Measurements from ENCODE around the gene ZSWIM4.

ZSWIM4 gene

DNA sequence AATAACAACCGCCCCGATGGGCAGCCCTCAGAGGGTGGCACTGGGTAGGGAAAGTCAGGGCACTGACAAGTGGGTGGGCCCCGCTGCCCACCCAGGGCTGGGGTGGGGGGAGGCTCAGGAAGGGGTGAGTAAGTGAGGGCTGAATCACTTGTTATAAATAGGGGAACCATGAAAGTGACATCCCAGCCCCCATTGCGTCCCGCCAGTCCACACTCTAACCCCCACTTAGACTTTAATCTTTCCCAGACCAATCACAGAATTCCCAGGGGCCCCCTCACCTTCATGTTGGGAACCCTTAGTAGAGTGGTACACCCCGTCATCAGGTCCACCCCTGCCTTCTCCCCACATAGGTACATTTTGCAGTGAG is 44.7 kb downstream of the ZSWIM4 start:
- Mint-ChIP-seq H3K4me1 (peaks cover 78% of the 10 kb centered on the region), H3K27me3 (no peaks in the 10 kb centered on the region), H3K27ac (peak overlapping the region; percentile 97), H3K4me3 (peak overlapping the region; percentile 93), H3K9me3 (no peaks in the 10 kb centered on the region), H3K36me3 (peaks cover 38% of the 10 kb centered on the region)
- no peak for DNase-seq
- CTCF ChIA-PET = interaction anchor here (1.4 to 2.9 kb wide), 2 partner anchors 22 to 55 kb away, joined by 4 to 14 read pairs; no protein-coding TSS in a partner anchor

DNA sequence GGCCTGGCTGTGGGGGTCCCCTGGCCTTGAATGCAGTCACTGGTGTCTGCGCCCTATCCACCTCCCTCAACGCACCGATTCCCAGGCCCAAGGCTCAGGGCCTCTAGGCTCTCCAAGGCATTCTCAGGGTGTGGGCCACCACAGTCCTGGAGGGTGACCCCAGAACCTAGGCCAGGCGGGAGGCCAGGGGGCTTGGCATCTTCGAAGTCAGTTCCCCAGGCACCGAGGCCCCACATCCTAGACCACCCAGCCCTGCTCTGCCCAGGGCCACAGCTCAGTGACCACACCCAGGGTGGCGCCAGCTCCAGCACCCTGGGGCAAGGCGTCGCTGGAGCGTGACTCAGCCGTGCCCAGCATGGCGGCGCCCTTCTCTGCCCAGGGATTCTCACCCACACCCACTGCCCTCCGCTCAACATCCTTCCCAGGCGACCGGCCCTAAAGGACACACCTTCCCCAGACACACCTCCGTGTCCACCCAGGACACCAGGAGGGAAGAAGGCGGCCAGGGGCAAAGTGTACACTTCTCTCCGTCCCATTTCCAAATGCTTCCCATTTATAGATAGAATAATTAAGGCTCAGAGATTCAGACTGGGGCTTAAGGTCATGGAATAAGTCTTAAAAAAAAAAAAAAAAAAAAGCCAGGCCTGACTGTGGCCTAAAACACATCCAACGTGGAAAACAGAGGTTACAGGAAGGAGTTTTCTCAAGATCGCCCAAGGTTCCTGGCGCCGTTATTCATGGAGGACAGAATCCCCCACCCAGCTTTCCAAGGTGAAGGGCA is 45.3 kb downstream of the ZSWIM4 start:
- Mint-ChIP-seq H3K27me3 (no peaks in the 10 kb centered on the region), H3K4me1 (peaks cover 78% of the 10 kb centered on the region), H3K36me3 (peaks cover 36% of the 10 kb centered on the region), H3K4me3 (peak overlapping the region; percentile 93), H3K27ac (peak overlapping the region; percentile 97), H3K9me3 (no peaks in the 10 kb centered on the region)
- DNase-seq = peak; percentile 45
- CTCF ChIA-PET = interaction anchor here (2.9 kb wide), 1 partner anchor 22 kb away, joined by 14 read pairs; no protein-coding TSS in a partner anchor

DNA sequence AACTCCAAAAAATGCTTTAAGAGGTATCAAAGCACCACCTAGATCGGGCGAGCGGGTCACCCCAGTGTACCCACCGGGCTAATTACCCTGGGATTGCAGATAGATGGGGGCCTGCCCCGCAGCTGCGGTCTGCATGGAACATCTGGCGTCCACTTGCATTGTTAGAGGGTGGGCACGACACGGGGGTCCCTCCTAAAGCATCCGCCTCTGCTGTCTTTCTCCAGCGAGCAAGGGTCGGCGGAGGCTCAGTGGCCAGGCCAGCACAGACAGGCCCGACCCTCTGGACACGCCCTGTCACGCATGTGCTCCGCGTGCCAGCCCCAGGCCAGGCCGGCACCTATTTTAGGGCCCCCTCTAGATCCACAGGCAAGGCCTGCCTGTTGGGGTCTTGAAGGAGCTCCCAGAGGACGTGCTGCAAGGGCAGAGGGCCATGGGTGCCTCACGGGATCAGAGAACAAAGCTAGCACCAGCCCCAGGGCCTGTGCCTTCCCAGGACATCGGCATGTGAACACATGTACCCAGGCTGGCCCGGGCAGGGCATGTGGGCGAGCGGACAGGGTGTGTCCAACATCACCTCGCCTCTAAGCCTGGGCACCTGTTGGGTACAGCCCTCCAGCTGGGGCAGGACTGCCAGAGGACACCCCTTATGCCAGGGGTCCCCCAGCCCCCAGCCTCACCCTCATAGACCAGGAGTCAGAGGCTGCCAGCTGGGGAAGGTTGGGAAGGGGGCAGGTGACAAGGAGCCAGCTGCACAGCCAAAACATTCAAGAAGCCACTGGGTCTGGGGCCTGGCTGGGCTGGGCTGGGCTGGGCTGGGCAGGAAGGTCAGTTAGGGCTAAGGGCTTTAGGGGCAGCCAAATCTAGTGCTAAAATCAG is 46.1 kb downstream of the ZSWIM4 start:
- peak; percentile 43 for DNase-seq
- peaks cover 78% of the 10 kb centered on the region for H3K4me1 Mint-ChIP-seq

DNA sequence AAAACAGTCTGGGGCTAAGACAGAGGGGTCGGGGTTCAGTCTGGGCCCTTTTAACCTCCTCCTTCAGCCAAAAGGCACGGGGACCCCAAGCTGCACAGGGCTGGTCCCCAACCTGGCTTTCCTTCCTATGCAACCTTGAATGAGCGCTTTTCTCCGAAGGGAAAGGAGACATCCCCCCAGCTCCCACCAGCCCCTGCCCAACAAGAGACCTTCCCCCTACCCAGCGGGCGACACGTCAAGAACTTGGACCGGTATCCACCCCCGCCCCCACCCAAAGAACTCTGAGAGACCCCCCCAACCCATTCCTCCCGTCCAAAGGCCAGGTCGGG is 46.7 kb downstream of the ZSWIM4 start:
- Mint-ChIP-seq H3K4me1 (peaks cover 78% of the 10 kb centered on the region), H3K27me3 (no peaks in the 10 kb centered on the region), H3K4me3 (peak overlapping the region; percentile 93), H3K9me3 (no peaks in the 10 kb centered on the region), H3K27ac (peak overlapping the region; percentile 97), H3K36me3 (peaks cover 33% of the 10 kb centered on the region)
- CTCF ChIA-PET = no interaction called here
- peak; percentile 36 for DNase-seq

More for the DNA sequence above, 46.1 kb downstream of the ZSWIM4 start:
- Mint-ChIP-seq H3K4me3 (peak overlapping the region; percentile 93), H3K36me3 (peaks cover 33% of the 10 kb centered on the region), H3K27me3 (no peaks in the 10 kb centered on the region), H3K27ac (peak overlapping the region; percentile 97), H3K9me3 (no peaks in the 10 kb centered on the region)
- CTCF ChIA-PET = interaction anchor here (2.9 kb wide), 1 partner anchor 21 kb away, joined by 14 read pairs; no protein-coding TSS in a partner anchor

- Mint-ChIP-seq H3K4me1 (peaks cover 72% of the 10 kb centered on the region), H3K27ac (peak overlapping the region; percentile 97), H3K4me3 (peak overlapping the region; percentile 93), H3K27me3 (no peaks in the 10 kb centered on the region), H3K9me3 (no peaks in the 10 kb centered on the region), H3K36me3 (peaks cover 29% of the 10 kb centered on the region)
- CTCF ChIA-PET = no interaction called here
- DNase-seq = peak; percentile 79
Measured at GRCh38 chr19:13842291-13843103, 47.3 kb downstream of the ZSWIM4 start.

GRCh38 chr19:13843104-13843921 is 48.1 kb downstream of the ZSWIM4 start:
- peaks cover 70% of the 10 kb centered on the region for H3K4me1 Mint-ChIP-seq
- H3K9me3 Mint-ChIP-seq = no peaks in the 10 kb centered on the region
- CTCF ChIA-PET = no interaction called here
- H3K27me3 Mint-ChIP-seq = no peaks in the 10 kb centered on the region
- DNase-seq = no peak
- peaks cover 29% of the 10 kb centered on the region for H3K36me3 Mint-ChIP-seq
- H3K4me3 Mint-ChIP-seq = peak overlapping the region; percentile 85
- H3K27ac Mint-ChIP-seq = peak overlapping the region; percentile 86

GRCh38 chr19:13844130-13844631 is 48.9 kb downstream of the ZSWIM4 start:
- peak overlapping the region; percentile 63 for H3K4me3 Mint-ChIP-seq
- DNase-seq = no peak
- H3K9me3 Mint-ChIP-seq = no peaks in the 10 kb centered on the region
- CTCF ChIA-PET = no interaction called here
- H3K27me3 Mint-ChIP-seq = peaks cover 4% of the 10 kb centered on the region
- H3K27ac Mint-ChIP-seq = peak overlapping the region; percentile 55
- peaks cover 24% of the 10 kb centered on the region for H3K36me3 Mint-ChIP-seq
- H3K4me1 Mint-ChIP-seq = peaks cover 69% of the 10 kb centered on the region

GRCh38 chr19:13846557-13847406 is 51.5 kb downstream of the ZSWIM4 start:
- peak; percentile 98 for DNase-seq
- peak overlapping the region; percentile 96 for H3K27ac Mint-ChIP-seq
- H3K4me3 Mint-ChIP-seq = peak overlapping the region; percentile 72
- CTCF ChIA-PET = interaction anchor here (0.7 to 2.0 kb wide), 8 partner anchors 9 to 569 kb away, joined by 3 to 17 read pairs (median 4); no protein-coding TSS in a partner anchor
- H3K36me3 Mint-ChIP-seq = peaks cover 3% of the 10 kb centered on the region
- H3K27me3 Mint-ChIP-seq = peaks cover 21% of the 10 kb centered on the region
- H3K4me1 Mint-ChIP-seq = peaks cover 69% of the 10 kb centered on the region
- no peaks in the 10 kb centered on the region for H3K9me3 Mint-ChIP-seq

- Mint-ChIP-seq H3K4me1 (peaks cover 66% of the 10 kb centered on the region), H3K9me3 (no peaks in the 10 kb centered on the region), H3K27ac (peak overlapping the region; percentile 96), H3K36me3 (no peaks in the 10 kb centered on the region), H3K27me3 (peaks cover 21% of the 10 kb centered on the region), H3K4me3 (peak overlapping the region; percentile 72)
- CTCF ChIA-PET = interaction anchor here (0.7 to 2.0 kb wide), 6 partner anchors 8 to 63 kb away, joined by 3 to 17 read pairs (median 4); no protein-coding TSS in a partner anchor
- peak; percentile 89 for DNase-seq
Measured at GRCh38 chr19:13847407-13848339, 52.4 kb downstream of the ZSWIM4 start.

GRCh38 chr19:13848340-13848677 is 53.1 kb downstream of the ZSWIM4 start:
- peaks cover 62% of the 10 kb centered on the region for H3K4me1 Mint-ChIP-seq
- no peaks in the 10 kb centered on the region for H3K9me3 Mint-ChIP-seq
- no peaks in the 10 kb centered on the region for H3K36me3 Mint-ChIP-seq
- DNase-seq = no peak
- H3K27me3 Mint-ChIP-seq = peaks cover 21% of the 10 kb centered on the region
- peak overlapping the region; percentile 23 for H3K4me3 Mint-ChIP-seq
- CTCF ChIA-PET = interaction anchor here (1.2 to 1.5 kb wide), 2 partner anchors 14 to 61 kb away, joined by 4 to 8 read pairs; no protein-coding TSS in a partner anchor
- peak overlapping the region; percentile 28 for H3K27ac Mint-ChIP-seq

GRCh38 chr19:13848798-13849676 is 53.8 kb downstream of the ZSWIM4 start:
- Mint-ChIP-seq H3K4me3 (peak overlapping the region; percentile 3), H3K27me3 (peaks cover 21% of the 10 kb centered on the region), H3K27ac (no peak overlapping the region), H3K36me3 (no peaks in the 10 kb centered on the region), H3K9me3 (no peaks in the 10 kb centered on the region), H3K4me1 (peaks cover 55% of the 10 kb centered on the region)
- DNase-seq = no peak
- CTCF ChIA-PET = interaction anchor here (1.0 to 1.3 kb wide), 2 partner anchors 12 kb away, joined by 4 to 5 read pairs; no protein-coding TSS in a partner anchor

Measured in activated naive CD4-positive, alpha-beta T cell treated with anti-CD3 and anti-CD28 coated beads, Interleukin-2, amount 10 ng/mL, durations not matched to agents 7 days and 5 days (primary cell).